Right lobe of liver (tissue), 6 donors: ENCODE measurements around the gene NXF1. TPM values are rescaled to one million over a fixed set of nuclear protein-coding genes. Genes with fewer than 3 reads are reported as not detected.
A peak's percentile ranks its signal among the peaks of the same experiment; 100 is the strongest.
"Not testable (repeated sequence)": the region's sequence is repeated elsewhere in the genome, so short reads cannot be mapped to it uniquely, and the experiment has no call there.

Experiments used
- ATAC-seq, 4 donors: fragments of 200-7000 bp; cut with Tn5 transposase; one replicate each; pipeline ENCODE4 v1.9.1; 2020; ENCODE audit warnings: mild to moderate bottlenecking in 4 of 4, moderate library complexity in 4 of 4
- DNase-seq, 3 donors: peaks; one replicate each; pipeline ENCODE4 v3.0.0-alpha.2; 2020
- H3K27ac ChIP-seq, 3 donors: fragments of 200-600 bp; one replicate each; pipeline ENCODE4 v1.8.0; 2022
- H3K27me3 ChIP-seq, 2 donors: fragments of 200-600 bp; one replicate each; pipeline ENCODE4 v1.8.0; 2022
- H3K36me3 ChIP-seq, 4 donors: fragments of 200-600 bp; sonication (generic) in 1 of 4; one replicate each; pipeline versions ENCODE4 v1.5.1 to v1.8.0; 2017 to 2022; ENCODE audit warnings: control low read depth in 1 of 4
- H3K4me1 ChIP-seq, 4 donors: fragments of 200-600 bp; sonication (generic) in 1 of 4; one replicate each; pipeline versions ENCODE4 v1.5.1 to v1.8.0; 2017 to 2022; ENCODE audit warnings: control low read depth in 1 of 4
- H3K4me3 ChIP-seq, 3 donors: fragments of 200-600 bp; one replicate each; pipeline ENCODE4 v1.8.0; 2022
- H3K9me3 ChIP-seq, 4 donors: fragments of 200-600 bp; sonication (generic) in 1 of 4; one replicate each; pipeline versions ENCODE4 v1.5.1 to v1.8.0; 2017 to 2022; ENCODE audit warnings: control low read depth in 1 of 4
- CTCF ChIP-seq, 4 donors: fragments of 200-600 bp in 3 of 4; fragments of 450-650 bp in 1 of 4; IDR thresholded peaks; one replicate each; pipeline versions ENCODE4 v1.5.1 to v1.8.0; 2016 to 2022; ENCODE audit warnings: antibody characterized with exemption in 4 of 4, mild to moderate bottlenecking in 2 of 4
- POLR2A ChIP-seq: fragments of 450-650 bp; IDR thresholded peaks from one replicate; pipeline ENCODE4 v1.6.1; 2017; ENCODE audit warnings: antibody characterized with exemption, mild to moderate bottlenecking
- WGBS: methylation state at CpG from one replicate; pipeline ENCODE4 v1.1.6; 2018; ENCODE audit warnings: low coverage, low lambda C conversion rate; ENCODE audit not compliant: insufficient coverage; ENCODE audit errors: missing lambda C conversion rate; 5-methylcytosine and 5-hydroxymethylcytosine counted together
- intact Hi-C, 2 donors: fragments of 100-400 bp; cut with DNase I; formaldehyde crosslinking; loops; one replicate each; pipeline versions ENCODE4 v1.11.2 to v1.14.1; 2022
- total RNA-seq, 6 experiments: library from RNA; depleted of rRNA in 2 of 6; stranded (reverse); fragments of >200 nt in 2 of 6; fragmentation: NEBNext Ultra II Directional in 3 of 6; extraction: Animal tissue kit (Norgen Biotek cat#: 25700) in 3 of 6; gene quantifications; one replicate each; pipeline versions ENCODE4 v1.1.0 to v1.2.4, GENCODE V29; 2016 to 2023
- donor health status: DM: no; HTN: yes; CAD: no.
- donor health status: DM: no; HTN: no; CAD: no.
- donor health status: DM: no; HTN: no; CAD: no.
- donor health status: DM: no; HTN: yes; CAD: no.
- donor health status: DM: no; HTN: yes; CAD: no.

NXF1 gene
- total RNA-seq, 6 experiments from 2014 or later: 24.7 to 42.9 (median 32.3) TPM

DNA sequence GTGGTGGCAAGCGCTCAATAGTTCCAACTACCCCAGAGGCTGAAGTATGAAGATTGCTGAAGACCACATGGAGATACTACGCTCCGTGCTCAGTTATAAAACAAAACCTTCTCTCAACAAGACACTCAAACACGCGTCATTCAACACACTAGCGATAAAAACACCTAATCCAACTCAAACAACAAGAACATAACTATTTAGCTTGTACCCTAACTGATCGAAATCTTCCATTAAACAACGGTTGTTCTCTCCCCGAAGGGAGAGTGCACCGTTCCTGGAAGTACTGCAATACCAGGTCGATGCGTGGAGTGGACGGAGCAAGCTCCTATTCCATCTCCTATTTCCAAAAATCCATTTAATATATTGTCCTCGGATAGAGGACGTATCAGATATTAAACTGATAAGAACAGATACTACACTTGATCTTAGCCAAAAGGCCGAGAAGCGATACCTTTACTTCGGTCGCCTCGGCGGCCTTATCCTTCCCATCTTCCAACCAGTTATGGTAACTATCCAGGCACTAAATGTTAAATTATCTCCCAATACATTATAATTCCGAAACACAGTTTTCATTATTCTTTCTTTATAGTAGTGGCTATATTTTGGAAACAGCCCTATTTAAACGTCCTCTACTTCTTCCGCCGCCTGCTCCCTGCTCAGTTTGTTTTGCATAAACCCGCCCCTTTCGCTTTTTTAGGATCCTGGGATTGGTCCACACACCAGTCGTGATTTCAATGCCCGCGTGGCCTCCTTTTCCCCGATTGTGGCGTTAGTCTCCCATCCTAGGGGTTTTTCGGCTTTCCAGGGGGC, 36.3 kb upstream of the NXF1 start:
- TF ChIP-seq CTCF (IDR thresholded peaks at IDR 0.05) (no peak), POLR2A (peak; percentile 100)
- peaks cover 0 to 15% (median 3%) of the 10 kb centered on the region in 4 donors for H3K4me1 ChIP-seq
- no peaks in the 10 kb centered on the region for H3K9me3 ChIP-seq
- no peaks in the 10 kb centered on the region for H3K27me3 ChIP-seq
- under 1% methylated on average over 33 of the region's 33 CpGs for WGBS
- peaks cover 0 to 3% (median 0%) of the 10 kb centered on the region in 4 donors for H3K36me3 ChIP-seq
- intact Hi-C loops: no loop called here
- DNase-seq: peak; percentile 77 to 91 (median 84)
- ATAC-seq: peak; percentile 73 to 82 (median 74)
- peak overlapping the region; percentile 94 to 99 (median 98) for H3K27ac ChIP-seq
- peak overlapping the region; percentile 39 to 95 (median 88) for H3K4me3 ChIP-seq

DNA sequence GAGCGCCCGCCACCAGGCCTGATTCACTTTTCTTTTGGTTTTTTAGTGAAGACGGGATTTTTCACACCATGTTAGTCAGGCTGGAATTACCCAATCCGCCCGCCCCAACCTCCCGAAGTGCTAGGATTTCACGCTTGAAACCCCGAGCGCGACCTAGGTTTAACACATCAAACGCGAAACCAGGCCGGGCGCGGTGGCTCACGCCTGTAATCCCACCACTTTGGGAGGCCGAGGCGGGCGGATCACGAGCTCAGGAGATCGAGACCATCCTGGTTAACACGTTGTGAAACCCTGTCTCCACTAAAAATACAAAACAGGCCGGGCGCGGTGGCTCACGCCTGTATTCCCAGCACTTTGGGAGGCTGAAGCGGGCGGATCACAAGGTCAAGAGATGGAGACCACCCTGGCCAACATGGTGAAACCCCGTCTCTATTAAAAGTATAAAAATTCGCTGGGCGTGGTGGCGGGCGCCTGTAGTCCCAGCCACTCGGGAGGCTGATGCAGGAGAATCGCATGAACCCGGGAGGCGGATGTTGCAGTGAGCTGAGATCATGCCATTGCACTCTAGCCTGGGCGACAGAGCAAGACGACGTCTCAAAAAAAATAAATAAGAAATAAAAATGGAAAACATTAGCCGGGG, 35.6 kb upstream of the NXF1 start:
- 1% methylated on average over 38 of the region's 41 CpGs for WGBS
- H3K9me3 ChIP-seq: not testable (repeated sequence)
- H3K4me1 ChIP-seq: peaks cover 0 to 15% (median 3%) of the 10 kb centered on the region in 4 donors

GRCh38 chr11:62839050-62839945, 34.1 kb upstream of the NXF1 start, which contains the start of gene WDR74:
TSS of gene WDR74 (minus strand) at chr11:62839590. CDS start at chr11:62839570, 20 bp downstream.
- TF ChIP-seq POLR2A: peak; percentile 81
- TF ChIP-seq CTCF (IDR thresholded peaks at IDR 0.05): no peak
- Histone ChIP-seq H3K36me3 (peaks cover 0 to 20% (median 7%) of the 10 kb centered on the region in 4 donors), H3K4me1 (peaks cover 0 to 15% (median 3%) of the 10 kb centered on the region in 4 donors), H3K27me3 (no peaks in the 10 kb centered on the region), H3K27ac (peak within 1 kb of the TSS; percentile 94 to 99 (median 98)), H3K4me3 (peak within 1 kb of the TSS; percentile 84 to 95 (median 88)), H3K9me3 (no peaks in the 10 kb centered on the region)
- DNase-seq: peak; percentile 95 to 96 (median 95)
- WGBS: 0% methylated on average over 28 of the region's 62 CpGs
- peak; percentile 63 to 73 (median 68) for ATAC-seq
- intact Hi-C loops: no loop called here

More for the DNA sequence above, 35.6 kb upstream of the NXF1 start:
- peak overlapping the region; percentile 94 to 99 (median 98) for H3K27ac ChIP-seq
- peak; percentile 71 to 73 (median 72) for DNase-seq
- H3K4me3 ChIP-seq: peak overlapping the region; percentile 84 to 95 (median 88)
- ATAC-seq: peak; percentile 5 to 21 (median 16)
- H3K27me3 ChIP-seq, intact Hi-C loops, H3K36me3 ChIP-seq: not testable (repeated sequence)

DNA sequence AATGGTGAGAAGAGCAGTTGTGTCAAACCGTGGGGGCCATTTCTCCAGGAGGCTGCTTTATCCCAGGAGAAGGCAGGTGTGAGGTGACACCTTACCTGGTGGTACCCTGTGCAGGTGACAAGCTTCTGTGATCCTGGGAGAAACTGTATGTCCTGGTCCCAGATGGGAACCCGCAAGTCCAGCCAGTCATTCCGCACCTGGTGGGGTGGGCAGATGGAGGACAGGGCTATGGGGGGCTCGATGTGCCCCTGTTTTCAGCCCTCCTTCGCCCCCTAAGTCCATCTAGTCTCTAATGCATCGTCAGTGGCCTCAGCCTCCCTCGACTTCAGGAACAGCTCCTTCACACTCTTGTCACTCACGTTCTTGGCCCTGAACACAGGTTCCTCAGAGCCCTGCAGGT, 30.1 kb upstream of the NXF1 start:
- peaks cover 0 to 28% (median 7%) of the 10 kb centered on the region in 4 donors for H3K4me1 ChIP-seq
- ATAC-seq (no peak), DNase-seq (no peak)
- no peak overlapping the region for H3K27ac ChIP-seq
- 33% methylated on average over 1 of the region's 8 CpGs for WGBS
- TF ChIP-seq POLR2A: no peak
- no peak for TF ChIP-seq CTCF (IDR thresholded peaks at IDR 0.05)
- H3K4me3 ChIP-seq: no peak overlapping the region
- H3K36me3 ChIP-seq: peaks cover 0 to 24% (median 7%) of the 10 kb centered on the region in 4 donors
- H3K27me3 ChIP-seq: no peaks in the 10 kb centered on the region
- no peaks in the 10 kb centered on the region for H3K9me3 ChIP-seq
- intact Hi-C loops: no loop called here
